ENCODE results near the gene SPAG16.
"Not testable (repeated sequence)": the region's sequence is repeated elsewhere in the genome, so short reads cannot be mapped to it uniquely, and the experiment has no call there.

The SPAG16 gene

DNA sequence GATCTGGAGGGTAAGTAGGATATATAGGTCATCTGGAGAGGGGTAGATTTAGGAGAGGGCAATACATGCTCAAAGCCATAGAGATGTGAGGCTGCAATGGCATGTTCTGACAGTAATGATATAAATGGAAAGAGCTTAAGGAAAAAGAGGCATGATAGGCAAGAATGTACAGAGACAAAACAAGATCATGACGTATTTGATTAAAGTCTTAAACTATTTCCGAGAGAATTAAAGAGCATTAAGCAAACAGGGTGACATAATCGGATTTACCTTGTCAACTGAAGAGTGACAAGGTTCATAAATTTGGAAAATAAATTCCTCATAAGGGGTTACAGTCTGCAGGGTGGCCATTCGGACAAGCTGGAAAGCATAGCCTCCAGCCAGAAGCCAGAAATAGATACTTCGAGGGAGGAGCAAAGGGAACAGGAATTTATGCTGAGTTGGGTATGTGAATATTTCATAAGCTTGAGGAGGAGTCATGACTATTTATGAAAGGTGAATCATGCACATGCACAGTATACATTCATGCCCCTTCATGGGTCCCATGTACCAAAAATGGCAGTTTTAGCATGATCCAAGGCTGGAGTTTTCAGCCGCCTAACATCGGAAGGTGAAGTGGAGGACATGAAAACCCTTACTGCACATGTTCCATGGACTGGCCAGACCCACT lies 730.4 kb downstream of the SPAG16 start:
- DNase-seq: no peak

DNA sequence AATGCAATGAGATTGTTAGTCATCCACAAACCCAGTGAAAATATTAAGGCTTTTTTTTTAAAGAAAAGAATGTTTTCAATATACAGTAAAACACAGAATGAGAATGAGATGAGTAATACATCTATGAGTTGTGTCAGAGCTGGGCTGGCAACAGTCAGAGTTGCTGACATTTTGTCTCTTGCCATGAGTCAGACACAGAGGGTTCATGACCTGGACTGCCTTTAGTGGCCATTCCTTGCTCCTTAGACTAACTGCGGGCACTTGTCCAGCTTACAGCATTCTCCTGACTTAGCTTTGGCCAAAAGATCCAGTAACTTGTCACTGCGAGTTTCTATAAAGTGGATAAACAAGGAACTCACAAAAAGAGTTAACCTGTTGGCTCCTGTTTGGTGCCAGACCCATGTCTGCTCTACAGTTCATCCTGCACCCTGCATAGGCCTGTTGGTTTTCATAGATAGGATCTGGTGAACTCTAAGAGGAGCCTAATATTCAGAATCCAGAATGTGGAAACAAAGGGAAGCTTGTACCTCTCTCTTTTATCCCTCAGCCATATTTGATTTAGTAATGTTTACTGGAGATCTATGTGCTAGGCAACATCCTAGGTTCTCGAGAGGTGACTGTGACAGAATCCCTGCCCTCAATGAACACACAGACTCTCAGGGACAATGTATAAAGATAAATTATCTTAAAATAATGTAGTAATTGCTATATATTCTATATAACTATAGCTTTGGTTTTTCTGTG lies 735.1 kb downstream of the SPAG16 start:
- DNase-seq: peak; percentile 75

DNA sequence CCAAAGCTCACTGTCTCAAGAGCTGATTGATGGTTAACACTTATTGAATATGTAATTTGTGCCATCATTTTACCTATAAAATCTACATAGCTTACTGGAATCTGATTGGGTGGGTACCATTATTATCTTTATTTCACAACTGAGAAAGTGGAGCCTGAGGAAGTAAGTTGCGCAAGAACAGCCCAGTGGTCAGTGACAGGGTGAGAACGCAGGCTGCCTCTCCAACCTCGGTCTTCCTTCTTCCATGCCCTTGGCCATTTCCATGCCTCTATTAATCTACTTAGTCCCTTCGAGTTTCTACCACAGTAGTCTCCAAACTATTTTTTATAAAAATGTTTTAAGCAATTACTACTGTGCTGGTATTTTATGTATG lies 735.7 kb downstream of the SPAG16 start:
- DNase-seq: no peak

DNA sequence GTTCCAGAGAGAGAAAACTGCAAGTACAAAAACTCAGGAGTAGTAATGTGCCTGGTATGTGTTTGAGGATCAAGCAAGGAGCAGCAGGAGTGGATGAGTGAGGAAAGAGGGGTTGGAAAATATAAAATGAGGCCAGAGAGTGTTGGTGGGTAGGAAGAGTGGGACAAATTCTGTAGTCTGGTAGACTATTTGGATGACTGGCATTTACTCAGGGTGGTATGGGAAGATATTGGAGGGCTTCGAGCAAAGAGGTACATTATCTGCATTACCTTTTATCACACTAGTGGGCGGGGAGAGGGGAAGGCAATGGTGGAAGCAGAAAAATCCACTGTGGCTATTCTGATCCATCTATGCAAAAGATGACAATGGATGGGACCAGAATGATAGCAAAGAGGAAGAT lies 744.9 kb downstream of the SPAG16 start:
- DNase-seq: no peak

DNA sequence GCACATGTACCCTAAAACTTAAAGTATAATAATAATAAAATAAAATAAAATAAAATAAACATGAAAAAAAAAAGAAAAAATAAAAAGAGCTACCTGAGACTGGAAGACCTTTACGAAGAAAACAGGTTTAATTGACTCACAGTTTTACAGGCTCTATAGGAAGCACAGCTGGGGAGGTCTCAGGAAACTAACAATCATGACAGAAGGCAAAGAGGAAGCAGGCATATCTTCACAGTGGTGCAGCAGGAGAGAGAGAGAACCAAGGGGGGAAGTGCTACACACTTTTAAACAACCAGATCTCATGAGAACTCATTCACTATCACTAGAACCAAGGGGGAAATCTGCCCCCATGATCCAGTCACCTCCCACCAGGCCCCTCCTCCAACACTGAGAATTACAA lies 747.3 kb downstream of the SPAG16 start:
- no peak for DNase-seq

DNA sequence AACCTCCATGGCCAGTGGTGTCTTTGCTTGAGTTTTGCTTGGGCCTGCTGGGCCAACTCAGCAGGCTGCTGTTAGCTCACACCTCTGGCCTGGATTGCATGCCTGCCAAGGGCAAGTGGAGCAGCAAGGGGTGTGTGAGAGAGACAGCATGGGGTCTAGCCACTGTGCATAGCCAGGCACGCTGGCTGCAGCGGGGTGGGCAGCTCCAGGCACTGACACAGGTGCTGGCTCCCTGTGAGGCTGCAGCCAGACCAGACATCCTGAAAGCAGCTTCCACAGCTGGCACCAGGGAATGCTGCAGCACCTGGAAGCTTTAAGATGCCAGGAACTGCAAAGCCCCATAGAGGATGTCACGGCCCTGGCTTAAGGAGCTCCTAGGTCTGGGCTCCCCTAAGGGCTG lies 750.2 kb downstream of the SPAG16 start:
- no peak for DNase-seq

DNA sequence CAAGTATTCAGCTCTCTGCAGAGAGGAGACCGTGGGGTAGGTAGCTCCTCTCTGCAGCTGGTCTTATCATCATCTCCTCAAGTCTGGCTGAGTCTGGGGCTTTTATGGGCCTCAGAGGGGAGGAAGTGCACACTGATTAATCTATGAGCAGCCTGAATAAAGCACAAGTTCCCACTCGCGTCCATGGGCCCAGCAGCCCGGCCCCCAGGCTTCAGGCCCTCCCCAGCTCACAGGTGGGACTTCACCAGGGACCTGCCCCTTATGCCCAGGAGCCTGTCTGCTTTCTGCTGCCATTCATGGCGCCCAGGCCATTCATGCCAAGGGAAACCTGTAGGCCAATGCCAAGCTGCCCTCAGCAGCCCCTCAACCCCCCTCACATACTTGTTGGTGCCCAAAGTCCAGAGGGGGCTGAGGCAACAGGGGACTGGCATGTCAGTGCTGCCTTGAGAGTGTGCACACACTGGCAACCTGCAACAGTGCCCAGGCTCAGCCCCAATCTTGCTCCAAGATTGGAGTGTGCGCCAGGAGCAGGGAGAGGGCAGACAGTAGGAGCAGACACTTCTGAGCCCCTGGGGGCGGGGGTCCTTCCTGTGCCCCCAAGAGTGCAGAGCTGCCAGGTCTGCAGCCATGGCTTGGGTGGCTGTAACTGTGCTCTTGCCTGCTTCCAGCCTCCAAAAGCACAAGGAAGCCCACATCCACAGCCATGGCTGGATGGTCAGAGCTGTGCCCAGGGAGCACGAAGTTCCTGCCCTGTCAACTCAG lies 751.0 kb downstream of the SPAG16 start:
- no peak for DNase-seq

DNA sequence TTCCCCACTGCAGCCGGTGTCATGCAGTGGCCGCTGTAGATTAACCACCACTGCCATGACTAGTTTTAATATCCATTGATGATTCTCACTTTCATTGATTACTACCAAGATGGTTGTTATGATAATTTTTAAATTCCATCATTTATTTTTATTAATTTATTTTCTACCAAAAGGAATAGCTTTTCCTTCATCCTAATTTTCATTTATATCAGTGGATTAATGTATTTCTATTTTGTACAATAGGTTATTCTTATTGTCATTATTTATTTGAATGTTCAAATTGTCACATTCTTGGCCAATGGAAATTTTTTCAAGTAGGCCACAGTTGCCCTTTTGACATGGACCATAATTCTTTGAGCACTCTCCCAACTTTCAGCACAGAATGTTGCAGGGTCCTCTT lies 751.7 kb downstream of the SPAG16 start:
- no peak for DNase-seq

DNA sequence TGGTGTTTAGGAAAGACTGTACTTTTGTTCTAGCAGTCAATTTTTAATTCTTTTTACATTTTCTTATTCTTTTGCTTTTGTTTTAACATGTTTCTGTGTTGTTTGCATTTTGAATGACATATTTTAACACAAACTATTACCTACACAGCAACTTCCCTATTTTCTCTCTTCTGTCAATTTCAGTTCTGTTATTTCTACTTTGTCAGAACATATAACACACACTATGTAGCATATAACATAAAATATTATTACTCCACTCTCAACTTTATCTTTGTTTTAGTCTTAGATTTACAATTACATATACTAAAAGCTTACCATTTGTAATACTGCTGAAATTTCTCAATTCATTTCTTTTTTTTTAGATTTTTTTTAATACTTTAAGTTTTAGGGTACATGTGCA lies 753.9 kb downstream of the SPAG16 start:
- no peak for DNase-seq

DNA sequence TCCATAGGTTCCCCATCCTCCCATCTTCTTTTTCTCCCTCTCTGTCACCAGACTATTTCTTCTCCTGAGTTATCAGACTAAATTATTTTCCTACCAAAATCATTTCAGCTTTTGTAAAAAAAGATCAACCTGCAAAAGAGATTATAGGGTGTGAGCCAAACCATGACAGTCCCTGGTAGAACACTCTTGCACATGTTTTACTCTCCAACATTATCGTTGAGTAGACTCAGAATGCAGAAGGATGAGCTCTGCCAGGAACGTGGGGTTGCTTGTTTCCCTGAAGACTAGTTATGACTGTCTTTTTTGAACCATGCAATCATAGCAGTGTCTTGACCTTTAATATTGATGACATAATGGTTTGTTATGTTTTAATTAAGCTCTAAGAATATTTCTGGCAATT lies 766.5 kb downstream of the SPAG16 start:
- DNase-seq: no peak

DNA sequence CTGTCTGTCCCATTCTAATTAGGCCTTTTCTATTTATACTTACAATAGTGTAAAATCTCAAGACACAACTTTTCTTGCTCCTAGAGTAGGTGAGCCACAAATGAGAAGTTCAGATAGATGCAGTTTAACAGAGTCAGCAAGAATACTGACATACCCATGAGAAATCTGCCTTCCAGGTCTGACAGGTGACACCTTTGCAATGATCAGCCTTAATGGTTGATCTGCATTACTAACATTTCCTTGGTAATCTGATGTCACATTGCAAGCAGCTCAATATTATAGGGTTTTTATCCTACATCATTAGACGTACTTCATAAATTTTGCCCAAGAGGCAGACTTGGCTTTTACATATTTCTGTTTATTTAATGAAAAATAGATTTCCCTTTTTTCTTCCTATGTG lies 767.3 kb downstream of the SPAG16 start:
- DNase-seq: no peak

DNA sequence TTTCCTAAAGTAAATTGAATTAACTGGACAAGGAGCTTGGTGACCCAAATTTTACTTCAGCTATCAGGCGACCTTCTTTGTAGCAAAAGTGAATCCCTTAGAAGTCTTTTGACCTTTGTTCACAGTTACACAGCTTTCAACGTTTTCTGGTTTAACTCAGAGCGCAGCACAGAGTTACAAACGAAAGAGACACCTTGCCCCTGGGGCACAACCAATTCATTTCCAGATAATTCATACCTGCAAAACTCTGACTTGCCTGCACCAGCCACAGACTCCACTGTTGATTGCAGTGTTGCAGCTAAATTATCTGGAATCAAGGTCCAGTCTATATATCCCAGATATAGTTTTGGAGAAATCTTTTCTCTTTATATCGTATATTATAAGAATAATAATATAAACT lies 768.0 kb downstream of the SPAG16 start:
- no peak for DNase-seq

DNA sequence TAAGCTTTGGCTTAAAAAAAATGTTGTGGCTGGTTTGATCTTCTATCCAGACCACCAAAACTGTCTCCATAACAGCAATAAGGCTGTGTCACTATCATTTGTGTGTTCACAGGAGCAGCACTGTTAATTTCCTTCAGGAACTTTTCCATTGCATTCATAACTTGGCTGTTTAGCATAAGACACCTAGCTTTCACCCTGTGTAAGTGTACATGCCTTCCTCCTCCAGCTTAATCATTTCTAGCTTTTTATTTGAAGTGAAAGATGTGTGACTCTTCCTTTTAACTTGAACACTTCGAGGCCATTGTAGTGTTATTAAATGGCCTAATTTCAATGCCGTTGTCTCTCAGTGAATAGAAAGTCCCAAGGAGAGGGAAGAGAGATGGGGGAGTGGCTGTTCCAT lies 773.7 kb downstream of the SPAG16 start:
- no peak for DNase-seq

DNA sequence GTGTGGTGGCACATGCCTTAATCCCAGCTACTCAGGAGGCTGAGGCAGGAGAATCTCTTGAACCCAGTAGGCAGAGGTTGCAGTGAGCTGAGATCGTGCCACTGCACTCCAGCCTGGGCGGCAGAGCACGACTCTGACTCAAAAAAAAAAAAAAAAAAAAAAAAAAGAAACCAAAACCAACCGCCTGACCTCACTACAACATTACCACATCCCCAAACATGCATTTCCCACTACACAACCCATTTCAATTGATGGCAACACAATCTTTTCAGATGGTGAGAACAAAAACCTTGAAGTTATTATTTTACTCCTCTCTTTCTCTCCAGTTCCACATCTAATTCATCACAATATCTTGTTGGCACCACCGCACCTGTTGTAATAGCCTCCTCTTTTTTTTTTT lies 778.0 kb downstream of the SPAG16 start:
- DNase-seq: not testable (repeated sequence)

DNA sequence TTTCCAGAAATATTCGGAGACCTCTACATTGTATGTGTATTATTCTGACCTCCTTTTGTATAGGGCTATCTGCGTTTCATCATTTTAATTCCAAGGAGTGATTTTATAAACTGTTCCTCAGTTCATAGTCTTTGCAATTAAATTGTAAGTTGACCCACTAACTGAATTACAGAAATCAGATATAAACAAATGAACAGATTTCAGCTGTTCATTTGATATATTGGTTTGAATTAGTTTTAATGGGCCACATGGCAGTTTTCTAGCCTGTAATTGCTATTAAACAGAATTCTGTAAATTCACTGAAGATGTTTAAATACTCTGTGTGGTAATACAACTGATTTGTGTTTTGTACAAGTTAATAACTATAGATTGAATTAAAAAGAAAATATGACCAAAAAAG lies 780.2 kb downstream of the SPAG16 start:
- no peak for DNase-seq

DNA sequence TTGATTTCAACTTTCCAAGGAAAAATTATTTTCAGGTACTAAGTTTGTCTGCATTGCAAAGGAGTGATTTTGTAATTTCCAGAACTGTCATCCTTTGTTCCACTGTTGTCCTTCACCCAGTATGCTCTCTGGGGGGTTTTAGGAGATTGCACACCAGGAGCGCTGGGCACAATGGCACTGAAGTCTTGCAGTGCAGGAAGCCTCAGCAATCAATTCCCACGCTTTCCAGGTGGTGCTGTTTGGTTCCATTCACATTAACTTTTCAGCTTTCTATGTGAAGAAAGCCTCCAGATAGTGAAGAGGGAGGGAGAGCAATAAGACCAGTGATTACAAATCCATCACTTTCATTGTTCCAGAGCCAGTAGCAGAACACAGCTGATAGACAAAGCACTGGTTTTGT lies 782.6 kb downstream of the SPAG16 start:
- no peak for DNase-seq

DNA sequence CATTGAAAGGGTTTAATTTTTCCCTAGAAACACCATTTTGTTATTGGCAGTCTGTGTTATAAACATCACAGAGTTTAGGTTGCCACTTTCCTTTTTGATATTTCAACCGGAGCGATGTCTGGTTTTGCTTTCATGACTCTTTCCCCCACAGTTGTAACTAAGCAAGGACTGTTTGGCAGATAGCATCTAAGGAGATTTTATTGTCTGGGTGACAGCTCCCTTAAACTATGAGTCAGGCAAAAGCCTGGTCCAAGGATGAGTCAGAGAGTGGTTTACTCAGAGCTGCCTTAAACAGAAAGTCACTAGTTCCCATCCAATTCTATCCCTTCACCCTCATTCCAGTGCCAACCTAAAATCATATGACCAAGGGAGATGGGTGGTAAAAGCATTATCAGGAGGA lies 785.0 kb downstream of the SPAG16 start:
- DNase-seq: peak; percentile 50

DNA sequence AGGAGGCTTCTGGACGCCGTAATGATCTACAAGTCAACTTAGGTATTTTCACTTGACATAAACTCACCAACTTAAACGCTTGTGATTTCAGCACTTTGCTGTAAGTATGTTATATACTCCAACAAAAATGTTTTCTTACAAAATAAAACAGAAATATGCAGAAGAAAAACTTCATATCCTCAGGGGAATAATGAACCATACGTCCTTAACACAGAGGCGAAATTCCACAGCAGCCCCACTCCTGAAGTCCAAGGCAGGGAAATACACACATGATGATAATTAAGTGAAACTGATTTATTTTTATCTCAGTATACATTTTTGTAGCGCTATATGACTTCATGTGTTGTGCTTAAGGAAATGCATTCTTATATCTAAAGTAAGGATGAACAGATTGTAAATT lies 791.2 kb downstream of the SPAG16 start:
- DNase-seq: no peak

DNA sequence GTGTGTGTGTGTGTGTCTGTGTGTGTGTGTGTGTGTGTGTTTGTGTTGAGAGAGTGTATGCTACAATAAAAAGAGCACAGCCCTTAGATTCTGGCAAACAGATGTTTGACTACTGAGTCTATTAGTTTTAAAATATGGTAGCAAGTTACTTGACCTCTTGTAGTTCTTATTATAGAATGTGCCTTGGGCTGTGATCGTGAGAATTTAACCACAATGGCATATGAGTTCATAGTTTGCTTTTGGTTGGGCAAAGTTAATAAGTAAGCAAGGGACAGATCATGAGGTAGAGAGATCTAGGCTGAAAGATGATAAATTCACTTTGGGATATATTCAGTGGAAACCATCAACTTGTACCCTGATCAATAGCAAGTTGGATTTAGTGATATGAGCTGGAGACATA lies 792.3 kb downstream of the SPAG16 start:
- no peak for DNase-seq

DNA sequence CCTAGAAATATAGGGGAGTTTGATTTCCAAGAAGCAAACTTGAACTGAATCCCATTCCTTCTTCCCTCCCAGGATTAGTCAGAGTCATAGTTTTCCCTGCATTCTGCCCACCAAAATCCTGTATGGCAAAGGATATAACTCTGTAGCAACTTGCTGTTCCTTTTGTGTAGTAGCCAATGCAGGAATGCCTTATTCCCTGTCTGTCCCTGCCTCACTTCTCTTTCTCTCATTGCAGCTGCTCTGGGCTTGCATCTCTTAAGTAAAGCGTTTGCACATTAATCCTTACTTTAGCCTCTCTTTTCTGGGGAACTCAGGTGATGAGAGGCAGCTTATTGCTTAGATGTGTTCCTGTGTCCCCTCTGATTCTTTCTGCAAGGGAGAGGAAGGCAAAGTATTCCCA lies 793.5 kb downstream of the SPAG16 start:
- DNase-seq: no peak

DNA sequence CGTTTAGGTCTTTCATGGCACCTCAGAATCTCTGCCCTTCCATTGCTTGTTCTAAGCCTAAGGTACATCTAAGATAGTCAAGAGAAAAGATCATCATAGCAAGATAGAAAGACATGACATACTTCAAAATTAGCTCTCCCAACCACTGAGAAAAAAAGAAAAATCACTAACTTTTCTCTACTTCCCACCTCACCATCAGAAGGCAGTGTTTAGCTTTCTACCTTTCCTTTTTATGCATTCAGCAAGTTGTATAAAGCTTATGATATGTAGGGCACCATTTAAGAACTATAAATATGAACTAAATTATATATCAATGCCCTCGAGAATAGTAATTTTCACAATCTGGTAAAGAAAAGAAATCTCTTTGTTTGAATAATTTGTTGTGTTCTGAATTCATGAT lies 794.8 kb downstream of the SPAG16 start:
- DNase-seq: no peak

DNA sequence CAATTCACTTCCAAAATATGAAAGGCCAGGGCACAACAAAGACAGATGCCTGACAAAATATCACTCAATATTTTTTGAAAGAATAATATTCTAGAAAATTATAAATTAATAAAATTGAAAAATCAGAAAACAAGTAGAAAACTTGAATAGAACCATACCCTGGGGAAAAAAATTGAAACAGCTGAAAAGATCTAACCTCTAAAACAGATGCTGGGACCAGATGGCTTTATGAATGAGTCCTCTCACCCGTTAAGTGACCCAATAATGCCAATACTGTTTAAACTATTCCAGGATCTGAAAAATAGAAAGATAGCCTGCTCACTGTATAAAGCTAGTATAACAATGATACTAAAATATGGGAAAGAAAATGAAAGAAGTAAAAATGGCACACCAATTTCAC lies 804.3 kb downstream of the SPAG16 start:
- no peak for DNase-seq

DNA sequence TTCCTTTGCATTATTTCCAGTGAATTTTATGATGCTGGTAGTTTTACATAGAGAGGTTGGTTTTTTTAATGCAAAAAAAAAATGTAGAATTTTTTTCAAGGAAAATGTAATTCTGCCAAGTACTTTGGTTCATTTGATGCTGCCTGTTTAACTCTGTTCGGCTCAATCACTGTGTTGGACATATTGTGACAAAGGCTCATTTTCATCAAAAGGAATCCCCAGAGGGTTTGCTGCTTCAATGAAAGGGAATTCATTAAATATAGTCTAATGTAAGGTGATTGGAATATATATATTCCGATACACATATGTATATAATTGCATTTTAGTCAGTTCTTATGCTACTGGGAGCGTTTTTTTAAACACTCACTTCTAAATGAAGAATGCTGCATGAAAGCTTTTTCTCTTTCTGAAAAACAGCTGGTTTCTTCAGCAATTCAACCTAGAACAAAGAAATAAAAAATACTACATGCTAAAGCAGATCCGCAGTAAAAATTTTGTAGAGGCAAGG lies 812.0 kb downstream of the SPAG16 start:
- DNase-seq: no peak

DNA sequence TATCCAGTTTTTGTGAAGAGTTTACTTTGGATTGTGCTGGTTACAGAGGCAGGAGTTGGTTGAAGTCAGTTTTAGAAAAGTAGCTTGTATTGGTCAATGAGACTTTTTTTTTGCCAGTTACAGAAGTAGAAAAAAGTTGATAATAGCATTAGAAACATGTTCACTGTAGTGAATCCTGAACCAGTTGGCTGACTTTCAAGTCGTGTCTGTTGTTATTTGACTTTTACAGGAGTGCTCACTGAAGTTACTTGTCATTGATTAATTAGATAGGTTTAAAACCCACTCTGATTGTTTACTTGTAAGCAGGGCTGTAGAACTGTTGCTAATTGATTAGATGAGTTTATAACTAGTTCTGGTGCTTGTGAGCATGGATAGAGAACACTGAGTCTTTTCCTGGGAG lies 814.5 kb downstream of the SPAG16 start:
- DNase-seq: no peak

All from T1000 (cell line).